NCI-H2081 (cell line): ENCODE results near the gene ZMYND8.
"Not testable (repeated sequence)": the region's sequence is repeated elsewhere in the genome, so short reads cannot be mapped to it uniquely, and the experiment has no call there.

ENCODE experiments used
- DNase-seq, 2 experiments: peaks; one replicate each; lab custom pipeline; 2025; lab: John Stamatoyannopoulos, UW

Gene ZMYND8

GRCh38 chr20:47310729-47311128 is 45.8 kb downstream of the ZMYND8 start:
- no peak for DNase-seq

DNA sequence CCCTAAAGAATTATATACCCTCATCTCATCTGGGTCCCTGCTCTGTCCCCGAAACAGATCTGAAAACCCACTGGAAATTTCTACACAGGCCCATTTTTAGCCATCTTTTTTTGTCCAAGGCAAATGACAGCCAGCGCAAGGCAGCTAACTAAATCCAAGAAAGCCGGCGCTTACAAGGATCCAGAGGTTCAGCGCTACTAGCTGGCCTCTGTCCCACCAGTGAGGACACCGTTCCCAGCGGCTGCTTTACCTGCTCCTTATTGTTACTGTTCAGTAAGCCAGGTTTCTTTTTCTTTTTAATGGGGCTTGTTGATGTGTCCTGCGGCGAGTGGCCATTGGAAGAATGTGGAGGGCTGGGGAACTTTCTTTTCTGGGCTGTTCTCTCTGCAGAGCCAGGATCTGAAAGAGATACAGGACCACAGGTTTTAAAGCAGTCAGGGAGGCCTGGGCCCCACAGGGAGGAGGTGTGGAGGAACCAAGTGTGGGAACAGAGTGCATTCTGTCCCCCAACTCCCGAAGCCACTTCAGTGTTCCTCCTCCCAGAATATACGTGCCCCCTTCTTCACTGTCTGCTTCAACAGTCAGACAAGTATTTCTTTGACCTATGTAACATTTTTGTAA is 46.6 kb downstream of the ZMYND8 start:
- no peak for DNase-seq

GRCh38 chr20:47309394-47309793 is 47.1 kb downstream of the ZMYND8 start:
- no peak for DNase-seq

DNA sequence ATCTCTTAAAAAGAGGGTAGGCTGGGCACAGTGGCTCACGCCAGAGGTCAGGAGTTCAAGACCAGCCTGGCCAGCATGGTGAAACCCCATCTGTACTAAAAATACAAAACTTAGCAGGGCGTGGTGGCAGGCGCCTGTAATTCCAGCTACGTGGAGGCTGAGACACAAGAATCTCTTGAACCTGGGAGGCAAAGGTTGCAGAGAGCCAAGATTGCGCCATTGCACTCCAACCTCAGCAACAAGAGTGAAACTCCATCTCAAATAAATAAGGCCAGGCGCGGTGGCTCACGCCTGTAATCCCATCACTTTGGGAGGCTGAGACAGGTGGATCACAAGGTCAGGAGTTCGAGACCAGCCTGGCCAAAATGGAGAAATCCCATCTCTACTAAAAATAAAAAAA is 48.9 kb downstream of the ZMYND8 start:
- not testable (repeated sequence) for DNase-seq

- no peak for DNase-seq
These were observed 49.6 kb downstream of the ZMYND8 start for GRCh38 chr20:47306755-47307370.

GRCh38 chr20:47306095-47306494 is 50.4 kb downstream of the ZMYND8 start:
- no peak for DNase-seq

- DNase-seq: no peak
These were observed 50.8 kb downstream of the ZMYND8 start for GRCh38 chr20:47305667-47306066.

DNA sequence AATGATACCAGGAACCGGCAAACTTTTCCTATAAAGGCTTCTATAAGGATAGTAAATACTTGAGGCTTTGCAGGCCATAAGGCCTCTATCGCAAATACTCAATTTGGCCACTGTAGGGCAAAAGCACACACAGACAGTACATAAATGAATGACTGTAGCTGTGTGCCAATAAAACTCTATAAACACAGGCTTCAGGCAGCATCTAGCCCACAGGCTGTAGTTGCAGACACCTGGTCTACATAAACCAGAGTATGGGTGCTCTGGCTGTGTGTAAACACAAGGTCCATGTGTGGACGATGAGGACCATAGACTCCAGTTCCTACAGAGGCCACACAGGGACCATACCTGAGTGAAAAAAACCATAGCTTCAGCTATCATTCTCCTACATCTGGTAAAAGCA is 52.2 kb downstream of the ZMYND8 start:
- DNase-seq: peak; percentile 37 to 85

DNA sequence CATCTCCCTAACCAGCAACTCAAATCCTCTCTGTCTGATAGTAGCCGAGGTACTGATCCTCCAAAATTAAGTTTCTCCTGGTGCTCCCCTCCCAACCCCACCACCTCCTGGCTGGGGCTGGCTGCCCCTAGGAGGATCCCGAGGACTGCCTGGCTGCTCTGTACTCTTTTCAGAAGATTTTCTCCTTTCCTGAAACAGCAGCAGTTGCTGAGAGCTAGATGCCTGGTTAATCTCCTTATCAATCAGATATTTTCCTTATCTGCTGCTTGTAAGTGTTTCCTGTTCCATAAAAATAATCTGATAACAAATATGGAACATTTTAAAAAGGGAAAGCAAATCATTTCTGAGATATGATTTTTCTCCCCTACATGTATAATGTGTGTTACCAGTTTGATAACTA is 52.8 kb downstream of the ZMYND8 start:
- no peak for DNase-seq

DNA sequence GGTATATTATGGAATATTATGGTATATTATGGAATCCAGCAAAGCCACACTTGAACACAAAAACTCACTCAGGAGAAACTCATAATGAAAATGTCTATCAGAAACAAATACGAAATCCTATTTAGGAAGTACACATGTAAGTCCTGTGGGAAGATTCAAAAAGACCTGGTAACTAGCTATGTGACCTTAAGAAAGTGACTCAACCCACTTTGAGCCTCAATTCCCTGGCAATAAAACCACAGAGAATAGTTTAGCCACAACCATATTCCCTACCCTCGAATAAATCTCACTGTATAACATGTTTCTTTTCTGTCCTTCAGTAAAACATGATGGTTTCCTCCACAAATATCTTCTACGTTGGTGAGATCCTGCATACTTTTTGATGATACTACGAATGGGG is 56.4 kb downstream of the ZMYND8 start:
- no peak for DNase-seq

GRCh38 chr20:47298624-47299023 is 57.9 kb downstream of the ZMYND8 start:
- DNase-seq: no peak

- DNase-seq: no peak
These were observed 58.8 kb downstream of the ZMYND8 start for GRCh38 chr20:47297746-47298145.

DNA sequence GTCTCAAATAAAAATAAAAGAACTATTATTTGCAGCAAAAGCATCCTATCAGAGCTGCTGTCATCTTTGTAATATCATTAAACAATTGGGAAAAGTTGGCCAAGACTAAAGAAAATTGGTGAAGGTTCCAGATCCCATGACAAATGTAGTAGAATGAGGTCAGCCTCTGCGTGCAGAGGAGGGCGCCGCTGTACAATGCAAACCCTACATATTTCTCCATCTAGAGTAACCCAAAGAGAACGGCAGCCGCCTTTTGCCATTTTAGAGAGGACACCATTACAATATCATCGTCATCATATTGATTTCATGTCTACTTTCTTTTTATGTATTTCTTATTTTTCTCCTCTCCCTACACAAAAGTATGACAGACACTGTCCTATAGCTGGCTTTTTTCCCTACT is 59.5 kb downstream of the ZMYND8 start:
- no peak for DNase-seq

DNA sequence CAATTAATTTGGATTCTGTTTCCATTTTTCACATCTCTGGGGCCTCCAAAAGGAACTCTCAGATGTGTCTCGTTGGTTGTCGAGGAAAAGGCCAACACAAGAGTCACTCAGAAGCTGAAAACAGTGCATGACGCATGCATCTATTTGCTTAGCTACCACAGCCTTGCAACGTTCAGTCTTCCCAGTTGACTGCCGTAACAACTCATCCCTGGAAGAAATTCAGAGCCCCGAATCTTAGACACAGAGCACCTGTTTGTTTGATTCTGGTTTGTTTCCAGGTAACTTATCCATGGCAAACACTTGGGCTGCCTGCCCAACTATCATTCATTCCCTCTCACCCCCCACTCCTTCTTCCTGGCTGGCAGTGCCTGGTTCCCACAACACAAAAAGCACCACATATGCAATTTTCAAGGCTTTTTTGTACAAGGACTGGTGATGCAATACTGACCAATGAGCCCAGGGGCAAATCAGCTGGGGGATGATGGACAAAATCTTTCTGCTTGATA is 60.5 kb downstream of the ZMYND8 start:
- no peak for DNase-seq

DNA sequence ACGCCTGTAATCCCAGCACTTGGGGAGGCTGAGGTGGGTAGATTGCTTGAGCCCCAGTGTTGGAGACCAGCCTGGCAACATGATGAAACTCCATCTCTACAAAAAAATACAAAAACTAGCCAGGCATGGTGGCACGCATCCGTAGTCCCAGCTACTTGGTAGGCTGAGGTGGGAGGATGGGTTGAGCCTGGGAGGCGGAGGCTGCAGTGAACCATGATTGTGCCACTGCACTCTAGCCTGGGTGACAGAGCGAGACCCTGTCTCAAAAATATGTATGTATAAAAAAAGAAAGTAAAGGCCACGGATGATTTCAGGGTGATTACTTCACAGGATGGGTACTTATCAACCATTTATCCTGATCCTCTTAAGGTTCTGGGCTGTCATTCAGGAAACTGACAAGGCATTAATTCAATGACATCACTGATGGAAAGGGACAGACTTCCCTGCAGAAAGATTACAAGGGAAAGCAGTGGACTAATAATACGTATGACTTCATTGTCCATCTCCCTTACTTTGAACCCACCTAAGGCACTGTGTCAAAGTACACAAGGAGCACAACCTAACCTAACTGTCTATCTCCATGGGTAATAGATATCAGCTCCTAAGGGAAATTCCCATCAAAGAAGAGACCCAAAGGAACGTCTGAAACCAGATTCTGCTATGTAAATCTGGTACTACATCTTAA is 61.2 kb downstream of the ZMYND8 start:
- DNase-seq: no peak

DNA sequence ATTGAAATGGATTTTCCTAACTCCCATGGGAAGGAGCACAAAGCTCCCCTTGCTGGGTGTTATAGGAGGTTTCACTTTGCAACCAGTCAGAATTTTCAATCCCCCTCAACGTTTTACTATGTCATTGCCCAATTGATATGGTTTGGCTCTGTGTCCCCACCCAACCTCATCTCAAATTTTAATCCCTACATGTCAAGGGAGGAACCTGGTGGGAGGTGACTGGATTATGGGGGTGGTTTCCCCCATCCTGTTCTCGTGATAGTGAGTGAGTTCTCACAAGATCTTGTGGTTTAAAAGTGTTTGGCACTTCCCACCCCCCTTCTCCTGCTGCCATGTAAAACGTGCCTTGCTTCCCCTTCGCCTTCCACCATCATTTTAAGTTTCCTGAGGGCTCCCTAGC is 62.9 kb downstream of the ZMYND8 start:
- DNase-seq: no peak

DNA sequence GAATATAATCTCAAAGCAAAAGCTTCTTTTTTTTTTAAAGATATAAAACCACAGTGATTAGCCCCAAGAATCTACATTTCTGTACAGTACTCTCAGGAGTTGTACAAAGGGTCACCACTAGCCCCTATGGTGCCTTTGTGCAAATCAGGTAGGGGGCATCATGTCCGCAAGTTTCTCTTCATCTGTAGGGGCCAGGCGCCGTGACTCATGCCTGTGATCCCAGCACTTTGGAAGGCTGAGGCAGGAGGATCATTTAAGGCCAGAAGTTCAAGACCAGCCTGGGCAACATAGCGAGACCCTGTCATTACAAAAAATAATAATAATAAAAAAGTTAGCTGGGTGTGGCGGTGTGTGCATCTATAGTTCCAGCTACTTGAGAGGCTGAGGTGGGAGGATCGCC is 63.9 kb downstream of the ZMYND8 start:
- DNase-seq: no peak

DNA sequence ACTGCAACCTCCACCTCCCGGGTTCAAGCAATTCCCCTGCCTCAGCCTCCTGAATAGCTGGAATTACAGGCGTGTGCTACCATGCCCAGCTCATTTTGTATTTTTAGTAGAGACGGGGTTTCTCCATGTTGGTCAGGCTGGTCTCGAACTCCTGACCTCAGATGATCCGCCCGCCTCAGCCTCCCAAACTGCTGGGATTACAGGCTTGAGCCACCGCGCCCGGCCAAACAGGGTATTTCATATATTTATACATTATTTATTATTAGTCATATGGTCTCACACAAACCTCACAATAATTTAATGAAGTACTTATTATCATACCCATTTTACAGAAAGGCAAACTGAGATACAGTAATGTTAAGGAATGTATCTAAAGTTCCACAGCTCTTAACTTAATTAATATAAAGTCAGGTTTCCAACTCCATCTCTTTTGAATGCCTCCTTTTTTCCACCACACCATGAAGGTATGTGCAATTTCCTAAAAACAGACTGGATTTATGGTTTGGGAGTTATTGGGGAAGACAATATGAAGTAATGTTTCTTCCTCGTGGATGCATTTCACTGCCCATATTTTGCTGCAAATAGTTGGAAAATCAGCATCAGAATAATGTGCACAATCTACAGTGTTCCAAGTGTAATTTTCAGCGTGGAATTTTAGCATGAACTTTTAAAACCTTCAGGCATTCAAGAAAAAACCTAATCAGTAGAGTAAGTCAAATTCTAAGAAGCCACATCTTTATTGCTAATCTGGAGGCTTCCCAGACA is 65.7 kb downstream of the ZMYND8 start:
- no peak for DNase-seq

DNA sequence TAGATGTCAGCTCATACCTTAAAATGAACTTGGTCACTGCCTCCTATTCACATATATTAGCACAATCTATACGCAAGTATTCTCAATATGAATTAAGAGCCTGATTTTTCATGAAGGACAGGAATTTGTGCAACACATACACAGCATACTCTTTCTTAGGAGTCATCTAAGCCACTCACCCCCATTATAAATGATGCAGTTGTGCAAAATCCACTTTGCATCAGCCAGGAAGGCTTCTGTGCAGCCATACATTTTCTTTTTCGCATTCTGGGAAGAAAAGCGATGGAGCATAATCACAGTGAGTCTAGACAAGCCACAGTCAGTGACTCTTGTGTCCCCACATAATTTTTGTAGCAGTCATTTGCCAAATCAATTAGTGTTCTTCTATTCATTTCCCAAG is 66.5 kb downstream of the ZMYND8 start:
- no peak for DNase-seq

DNA sequence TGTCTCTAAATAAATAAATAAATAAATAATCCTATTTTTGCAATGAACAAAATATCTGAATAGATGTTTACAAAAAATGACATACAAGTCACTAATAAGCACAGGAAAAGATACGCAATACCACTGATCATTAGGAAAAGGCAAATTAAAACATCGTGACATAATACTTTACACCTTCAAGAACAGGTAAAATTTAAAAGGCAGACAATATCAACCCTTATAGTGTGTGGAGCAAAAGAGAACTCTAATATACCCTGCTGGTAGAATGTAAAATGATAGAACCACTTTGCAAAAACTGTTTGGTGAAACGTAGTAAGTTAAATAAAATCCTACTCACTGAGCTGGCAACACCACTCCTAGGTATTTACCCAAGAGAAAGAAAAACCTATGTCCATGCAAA is 67.4 kb downstream of the ZMYND8 start:
- no peak for DNase-seq

GRCh38 chr20:47288530-47288929 is 68.0 kb downstream of the ZMYND8 start:
- DNase-seq: not testable (repeated sequence)

GRCh38 chr20:47287609-47288144 is 68.8 kb downstream of the ZMYND8 start:
- no peak for DNase-seq
